Measurements from ENCODE around the gene GPR161.

GRCh38 chr1:168031627-168032026, 105.1 kb downstream of the GPR161 start:
- TF ChIP-seq CTCF (conservative IDR thresholded peaks at IDR 0.05 in 1 of 2, IDR thresholded peaks at IDR 0.05 in 1 of 2; ENCODE audit: low read depth in 1 of 2, low read length in 2 of 2) (no peak), EZH2 (IDR thresholded peaks at IDR 0.05; ENCODE audit: low read length, missing control alignments) (no peak)
